ENCODE results near the gene RAB13. TPM values are rescaled to one million over a fixed set of nuclear protein-coding genes. Genes with fewer than 3 reads are reported as not detected.
A peak's percentile ranks its signal among the peaks of the same experiment; 100 is the strongest.
"Not testable (repeated sequence)": the region's sequence is repeated elsewhere in the genome, so short reads cannot be mapped to it uniquely, and the experiment has no call there.

Gene RAB13
- total RNA-seq, 1 donor from 2014 or later = 145 TPM

- Histone ChIP-seq H3K9me3 (ENCODE audit: insufficient read depth, low read depth, low read length) (no peaks in the 10 kb centered on the region), H3K4me2 (ENCODE audit: low read length) (peak overlapping the region; percentile 100), H3K4me3 (ENCODE audit: insufficient read depth, low read depth, low read length) (peak overlapping the region; percentile 100), H3K4me1 (ENCODE audit: insufficient read depth, low read length) (peaks cover 17% of the 10 kb centered on the region), H4K20me1 (ENCODE audit: insufficient read depth, low read length) (peaks cover 8% of the 10 kb centered on the region), H3K27ac (ENCODE audit: low read depth, low read length) (peak overlapping the region; percentile 88), H3K79me2 (ENCODE audit: insufficient read depth, low read length) (peaks cover 28% of the 10 kb centered on the region), H3K36me3 (ENCODE audit: insufficient read depth, low read length) (peaks cover 13% of the 10 kb centered on the region), H3K9ac (ENCODE audit: low read length) (peak overlapping the region; percentile 99), H2AFZ (ENCODE audit: low read depth, low read length) (peak overlapping the region; percentile 83), H3K27me3 (ENCODE audit: insufficient read depth, low read length) (no peaks in the 10 kb centered on the region)
- Mint-ChIP-seq H3K4me1 (ENCODE audit: low read depth, unreplicated experiment) (peaks cover 11% of the 10 kb centered on the region), H3K27ac (ENCODE audit: unreplicated experiment) (peak overlapping the region; percentile 92), H3K9me3 (ENCODE audit: unreplicated experiment) (no peaks in the 10 kb centered on the region), H3K27me3 (ENCODE audit: low read depth, unreplicated experiment) (no peaks in the 10 kb centered on the region), H3K36me3 (ENCODE audit: low read depth, unreplicated experiment) (peaks cover 10% of the 10 kb centered on the region), H3K4me3 (ENCODE audit: unreplicated experiment) (peak overlapping the region; percentile 99)
- DNase-seq (ENCODE audit: low read depth) (peak; percentile 50), FAIRE-seq (no peak)
- no peak for TF ChIP-seq EZH2 (IDR thresholded peaks at IDR 0.05; ENCODE audit: insufficient read depth, low read length)
- TF ChIP-seq, protein P1, sequence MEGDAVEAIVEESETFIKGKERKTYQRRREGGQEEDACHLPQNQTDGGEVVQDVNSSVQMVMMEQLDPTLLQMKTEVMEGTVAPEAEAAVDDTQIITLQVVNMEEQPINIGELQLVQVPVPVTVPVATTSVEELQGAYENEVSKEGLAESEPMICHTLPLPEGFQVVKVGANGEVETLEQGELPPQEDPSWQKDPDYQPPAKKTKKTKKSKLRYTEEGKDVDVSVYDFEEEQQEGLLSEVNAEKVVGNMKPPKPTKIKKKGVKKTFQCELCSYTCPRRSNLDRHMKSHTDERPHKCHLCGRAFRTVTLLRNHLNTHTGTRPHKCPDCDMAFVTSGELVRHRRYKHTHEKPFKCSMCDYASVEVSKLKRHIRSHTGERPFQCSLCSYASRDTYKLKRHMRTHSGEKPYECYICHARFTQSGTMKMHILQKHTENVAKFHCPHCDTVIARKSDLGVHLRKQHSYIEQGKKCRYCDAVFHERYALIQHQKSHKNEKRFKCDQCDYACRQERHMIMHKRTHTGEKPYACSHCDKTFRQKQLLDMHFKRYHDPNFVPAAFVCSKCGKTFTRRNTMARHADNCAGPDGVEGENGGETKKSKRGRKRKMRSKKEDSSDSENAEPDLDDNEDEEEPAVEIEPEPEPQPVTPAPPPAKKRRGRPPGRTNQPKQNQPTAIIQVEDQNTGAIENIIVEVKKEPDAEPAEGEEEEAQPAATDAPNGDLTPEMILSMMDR (IDR thresholded peaks at IDR 0.05; ENCODE audit: insufficient read depth, low read depth, low read length) = no peak
Observed at GRCh38 chr1:153985341-153985912, 712 bp downstream of the RAB13 start.

GRCh38 chr1:153984123-153984894 lies 1.8 kb downstream of the RAB13 start:
- no peak for FAIRE-seq
- no peak for TF ChIP-seq EZH2 (IDR thresholded peaks at IDR 0.05; ENCODE audit: insufficient read depth, low read length)
- TF ChIP-seq, protein P1 (IDR thresholded peaks at IDR 0.05; ENCODE audit: insufficient read depth, low read depth, low read length) = no peak
- Histone ChIP-seq H3K4me3 (ENCODE audit: insufficient read depth, low read depth, low read length) (peak overlapping the region; percentile 100), H3K27ac (ENCODE audit: low read depth, low read length) (no peak overlapping the region), H2AFZ (ENCODE audit: low read depth, low read length) (no peak overlapping the region), H3K79me2 (ENCODE audit: insufficient read depth, low read length) (peaks cover 28% of the 10 kb centered on the region), H4K20me1 (ENCODE audit: insufficient read depth, low read length) (peaks cover 8% of the 10 kb centered on the region), H3K27me3 (ENCODE audit: insufficient read depth, low read length) (no peaks in the 10 kb centered on the region), H3K4me1 (ENCODE audit: insufficient read depth, low read length) (peaks cover 17% of the 10 kb centered on the region), H3K9ac (ENCODE audit: low read length) (peak overlapping the region; percentile 99), H3K36me3 (ENCODE audit: insufficient read depth, low read length) (peaks cover 13% of the 10 kb centered on the region), H3K9me3 (ENCODE audit: insufficient read depth, low read depth, low read length) (no peaks in the 10 kb centered on the region), H3K4me2 (ENCODE audit: low read length) (peak overlapping the region; percentile 100)
- Mint-ChIP-seq H3K4me3 (ENCODE audit: unreplicated experiment) (peak overlapping the region; percentile 99), H3K36me3 (ENCODE audit: low read depth, unreplicated experiment) (peaks cover 10% of the 10 kb centered on the region), H3K27me3 (ENCODE audit: low read depth, unreplicated experiment) (no peaks in the 10 kb centered on the region), H3K4me1 (ENCODE audit: low read depth, unreplicated experiment) (peaks cover 11% of the 10 kb centered on the region), H3K9me3 (ENCODE audit: unreplicated experiment) (no peaks in the 10 kb centered on the region), H3K27ac (ENCODE audit: unreplicated experiment) (no peak overlapping the region)
- no peak for DNase-seq (ENCODE audit: low read depth)

DNA sequence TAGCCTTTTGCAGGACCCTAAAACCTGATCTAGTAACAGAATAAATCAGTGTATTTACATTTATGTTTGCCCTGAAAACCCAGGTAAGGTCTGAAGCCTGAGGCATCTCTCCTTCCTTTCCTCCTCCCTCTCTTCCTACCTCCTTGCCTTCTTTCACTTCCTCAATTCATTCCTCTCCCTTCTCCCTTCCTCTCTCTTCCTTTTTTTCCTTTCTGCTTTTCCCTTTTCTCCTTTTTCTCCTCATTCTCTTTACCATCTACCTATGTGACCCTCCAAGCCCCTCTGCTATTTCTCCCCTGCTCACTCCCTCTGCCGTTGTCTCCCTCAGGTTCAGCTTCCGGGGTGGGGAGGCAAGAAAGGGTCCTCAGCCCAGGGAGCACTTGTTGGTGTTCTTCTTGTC lies 4.4 kb downstream of the RAB13 start:
- not testable (repeated sequence) for H3K9ac ChIP-seq (ENCODE audit: low read length); H3K4me2 ChIP-seq (ENCODE audit: low read length); FAIRE-seq; H3K4me3 Mint-ChIP-seq (ENCODE audit: unreplicated experiment); DNase-seq (ENCODE audit: low read depth); H3K4me1 Mint-ChIP-seq (ENCODE audit: low read depth, unreplicated experiment); H3K27me3 ChIP-seq (ENCODE audit: insufficient read depth, low read length); H4K20me1 ChIP-seq (ENCODE audit: insufficient read depth, low read length); H3K4me3 ChIP-seq (ENCODE audit: insufficient read depth, low read depth, low read length); H2AFZ ChIP-seq (ENCODE audit: low read depth, low read length); H3K9me3 Mint-ChIP-seq (ENCODE audit: unreplicated experiment); H3K27ac Mint-ChIP-seq (ENCODE audit: unreplicated experiment); H3K27ac ChIP-seq (ENCODE audit: low read depth, low read length); H3K9me3 ChIP-seq (ENCODE audit: insufficient read depth, low read depth, low read length); H3K27me3 Mint-ChIP-seq (ENCODE audit: low read depth, unreplicated experiment)
- H3K36me3 Mint-ChIP-seq (ENCODE audit: low read depth, unreplicated experiment) = peaks cover 10% of the 10 kb centered on the region
- peaks cover 16% of the 10 kb centered on the region for H3K36me3 ChIP-seq (ENCODE audit: insufficient read depth, low read length)
- H3K79me2 ChIP-seq (ENCODE audit: insufficient read depth, low read length) = peaks cover 35% of the 10 kb centered on the region
- peaks cover 23% of the 10 kb centered on the region for H3K4me1 ChIP-seq (ENCODE audit: insufficient read depth, low read length)

GRCh38 chr1:153979091-153979490 lies 7.0 kb downstream of the RAB13 start:
- FAIRE-seq; H3K27me3 ChIP-seq (ENCODE audit: insufficient read depth, low read length); H3K4me1 ChIP-seq (ENCODE audit: insufficient read depth, low read length); H3K9me3 Mint-ChIP-seq (ENCODE audit: unreplicated experiment); H3K4me1 Mint-ChIP-seq (ENCODE audit: low read depth, unreplicated experiment); H3K9ac ChIP-seq (ENCODE audit: low read length); H3K4me2 ChIP-seq (ENCODE audit: low read length); H3K4me3 Mint-ChIP-seq (ENCODE audit: unreplicated experiment); H3K4me3 ChIP-seq (ENCODE audit: insufficient read depth, low read depth, low read length); H2AFZ ChIP-seq (ENCODE audit: low read depth, low read length); H3K27ac ChIP-seq (ENCODE audit: low read depth, low read length); H3K9me3 ChIP-seq (ENCODE audit: insufficient read depth, low read depth, low read length); H3K27me3 Mint-ChIP-seq (ENCODE audit: low read depth, unreplicated experiment); DNase-seq (ENCODE audit: low read depth); H3K27ac Mint-ChIP-seq (ENCODE audit: unreplicated experiment): not testable (repeated sequence)
- Histone ChIP-seq H3K36me3 (ENCODE audit: insufficient read depth, low read length) (peaks cover 28% of the 10 kb centered on the region), H3K79me2 (ENCODE audit: insufficient read depth, low read length) (peaks cover 30% of the 10 kb centered on the region), H4K20me1 (ENCODE audit: insufficient read depth, low read length) (peaks cover 12% of the 10 kb centered on the region)
- H3K36me3 Mint-ChIP-seq (ENCODE audit: low read depth, unreplicated experiment) = peaks cover 20% of the 10 kb centered on the region
